IPS-15b (cell line): Measurements from ENCODE around the gene MED29.
A peak's percentile ranks its signal among the peaks of the same experiment; 100 is the strongest.

Experiments used
- H3K27me3 ChIP-seq: one replicate; pipeline ENCODE4 v1.6.1; 2013; ENCODE audit warnings: low read length; ENCODE audit not compliant: control insufficient read depth, insufficient read depth
- H3K36me3 ChIP-seq: one replicate; pipeline ENCODE4 v1.6.1; 2013; ENCODE audit warnings: low read length; ENCODE audit not compliant: control insufficient read depth, insufficient read depth
- H3K4me1 ChIP-seq: one replicate; pipeline ENCODE4 v1.6.1; 2013; ENCODE audit warnings: mild to moderate bottlenecking, low read length; ENCODE audit not compliant: control insufficient read depth, insufficient read depth
- H3K4me3 ChIP-seq: one replicate; pipeline ENCODE4 v1.5.1; 2013; ENCODE audit warnings: low read depth, low read length
- H3K9ac ChIP-seq: one replicate; pipeline ENCODE4 v1.6.1; 2013; ENCODE audit warnings: low read depth, mild to moderate bottlenecking, low read length
- H3K9me3 ChIP-seq: one replicate; pipeline ENCODE4 v1.6.1; 2013; ENCODE audit warnings: mild to moderate bottlenecking, low read length; ENCODE audit not compliant: control insufficient read depth, insufficient read depth

Gene MED29

DNA sequence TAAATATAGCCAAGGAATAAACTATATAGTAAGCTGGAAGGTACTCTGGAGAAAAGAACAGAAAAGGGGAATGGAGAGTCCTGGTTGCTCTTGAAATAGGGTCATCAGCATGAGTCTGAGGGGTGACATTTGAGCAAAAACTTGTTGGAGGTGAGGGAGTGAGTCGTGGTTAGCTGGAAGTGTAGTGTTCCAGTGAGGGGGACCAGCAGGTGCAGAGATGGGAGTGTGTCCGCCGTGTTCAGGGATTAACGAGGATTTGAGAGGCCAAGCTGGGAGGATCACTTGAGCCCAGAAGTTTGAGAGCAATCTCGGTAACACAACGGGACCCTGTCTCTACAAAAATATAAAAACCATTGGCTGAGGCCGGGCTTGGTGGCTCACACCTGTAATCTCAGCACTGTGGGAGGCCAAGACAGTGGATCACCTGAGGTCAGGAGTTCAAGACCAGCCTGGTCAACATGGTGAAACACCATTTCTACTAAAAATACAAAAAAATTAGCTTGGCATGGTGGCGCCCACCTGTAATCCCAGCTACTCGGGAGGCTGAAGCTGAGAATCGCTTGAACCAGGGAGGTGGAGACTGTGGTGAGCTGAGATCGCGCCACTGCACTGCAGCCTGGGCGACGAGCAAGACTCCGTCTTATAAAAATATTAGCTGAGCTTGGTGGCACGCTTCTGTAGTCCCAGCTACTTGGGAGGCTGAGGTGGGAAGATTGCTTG is 55.3 kb downstream of the MED29 start:
- Histone ChIP-seq H3K4me1 (no peaks in the 10 kb centered on the region), H3K4me3 (peak overlapping the region; percentile 88), H3K27me3 (no peaks in the 10 kb centered on the region), H3K9ac (peak overlapping the region; percentile 98), H3K9me3 (no peaks in the 10 kb centered on the region), H3K36me3 (peaks cover 8% of the 10 kb centered on the region)

DNA sequence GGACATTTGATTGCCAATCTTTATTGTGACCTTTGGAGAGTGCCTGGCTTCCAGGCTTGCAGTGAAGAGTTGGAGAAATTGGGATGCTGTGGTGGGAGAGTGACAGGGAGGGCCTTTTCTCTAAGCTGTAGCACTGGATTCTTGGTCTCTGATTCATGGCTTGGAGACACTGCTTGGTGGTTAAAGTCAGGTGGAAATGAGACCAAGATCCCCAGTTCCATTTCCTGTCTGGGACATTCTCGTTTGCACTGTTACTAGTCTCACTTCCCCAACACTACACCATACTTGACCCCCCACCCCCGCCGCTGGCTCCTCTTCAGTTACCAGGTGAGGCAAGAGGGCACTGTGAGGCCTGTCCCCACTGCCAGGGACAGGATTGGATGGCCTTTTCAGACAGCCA is 57.1 kb downstream of the MED29 start:
- Histone ChIP-seq H3K4me1 (no peaks in the 10 kb centered on the region), H3K27me3 (no peaks in the 10 kb centered on the region), H3K9ac (no peak overlapping the region), H3K36me3 (peaks cover 16% of the 10 kb centered on the region), H3K4me3 (no peak overlapping the region), H3K9me3 (no peaks in the 10 kb centered on the region)

DNA sequence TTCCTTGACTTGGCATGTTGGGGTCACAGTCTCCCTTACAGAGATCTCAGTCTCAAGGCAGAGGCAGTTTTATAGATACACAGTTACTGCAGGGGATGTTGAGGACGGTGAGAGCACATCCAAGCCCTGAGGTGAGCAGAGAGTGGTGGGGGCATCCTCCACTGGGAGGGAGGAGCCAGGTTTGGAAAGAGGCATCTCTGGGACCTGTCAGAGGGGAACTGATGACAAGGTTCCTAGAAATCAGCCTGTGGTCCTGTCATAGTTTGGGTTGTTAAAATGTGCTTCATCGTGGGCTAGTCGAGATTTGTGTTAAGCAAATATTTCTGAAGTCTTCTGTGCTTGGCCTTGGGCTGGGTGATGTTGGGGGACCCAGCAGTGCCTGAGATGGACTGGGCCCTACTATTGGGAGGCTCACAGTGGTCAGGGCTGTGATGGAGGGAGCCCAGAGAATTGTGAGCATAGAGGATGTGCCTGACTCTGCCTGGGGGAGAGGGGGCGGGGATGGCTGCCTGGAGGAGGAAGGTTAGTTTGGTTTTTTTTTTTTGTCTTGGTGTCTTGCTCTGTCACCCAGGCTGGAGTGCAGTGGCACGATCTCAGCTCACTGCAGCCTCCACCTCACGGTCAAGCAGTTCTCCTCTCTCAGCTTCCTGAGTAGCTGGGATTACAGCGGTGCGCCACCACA is 58.1 kb downstream of the MED29 start:
- H3K9me3 ChIP-seq, result no peaks in the 10 kb centered on the region
- no peaks in the 10 kb centered on the region for H3K27me3 ChIP-seq
- peaks cover 22% of the 10 kb centered on the region for H3K36me3 ChIP-seq
- H3K9ac ChIP-seq, result no peak overlapping the region
- no peaks in the 10 kb centered on the region for H3K4me1 ChIP-seq
- H3K4me3 ChIP-seq, result no peak overlapping the region
